ENCODE data around the gene PAX4.

The PAX4 gene

GRCh38 chr7:127587663-127588018 is 30.3 kb downstream of the PAX4 start:
- peaks cover 3 to 29% (median 24%) of the 10 kb centered on the region in 5 donors for H3K36me3 ChIP-seq (ENCODE audit: control insufficient read depth in 5 of 5, insufficient read depth in 5 of 5, low read length in 5 of 5)
- no peaks in the 10 kb centered on the region for H3K27me3 ChIP-seq (ENCODE audit: control insufficient read depth in 5 of 5, insufficient read depth in 4 of 5, low read length in 5 of 5)
- peaks cover 23 to 55% (median 52%) of the 10 kb centered on the region in 5 donors for H3K4me1 ChIP-seq (ENCODE audit: control insufficient read depth in 5 of 5, insufficient read depth in 5 of 5, low read length in 5 of 5)
- no peaks in the 10 kb centered on the region for H3K9me3 ChIP-seq (ENCODE audit: control insufficient read depth in 5 of 5, low read length in 5 of 5)
- peak overlapping the region; percentile 66 to 93 (median 91) for H3K9ac ChIP-seq (ENCODE audit: low read length in 5 of 5)
- peak overlapping the region; percentile 81 for H3K27ac ChIP-seq (ENCODE audit: low read depth, low read length)
- H3K4me3 ChIP-seq (ENCODE audit: low read depth in 1 of 5, low read length in 5 of 5): peak overlapping the region; percentile 52 to 92 (median 79)

- Histone ChIP-seq H3K4me1 (ENCODE audit: control insufficient read depth in 5 of 5, insufficient read depth in 5 of 5, low read length in 5 of 5) (peaks cover 27 to 68% (median 65%) of the 10 kb centered on the region in 5 donors), H3K9ac (ENCODE audit: low read length in 5 of 5) (no peak overlapping the region), H3K27ac (ENCODE audit: low read depth, low read length) (peak overlapping the region; percentile 90), H3K9me3 (ENCODE audit: control insufficient read depth in 5 of 5, low read length in 5 of 5) (no peaks in the 10 kb centered on the region), H3K36me3 (ENCODE audit: control insufficient read depth in 5 of 5, insufficient read depth in 5 of 5, low read length in 5 of 5) (peaks cover 0 to 36% (median 28%) of the 10 kb centered on the region in 5 donors), H3K4me3 (ENCODE audit: low read depth in 1 of 5, low read length in 5 of 5) (peak overlapping the region in 2 of 5 donors; percentile 83 to 84), H3K27me3 (ENCODE audit: control insufficient read depth in 5 of 5, insufficient read depth in 4 of 5, low read length in 5 of 5) (no peaks in the 10 kb centered on the region)
Measured at GRCh38 chr7:127586346-127586745, 31.6 kb downstream of the PAX4 start.

DNA sequence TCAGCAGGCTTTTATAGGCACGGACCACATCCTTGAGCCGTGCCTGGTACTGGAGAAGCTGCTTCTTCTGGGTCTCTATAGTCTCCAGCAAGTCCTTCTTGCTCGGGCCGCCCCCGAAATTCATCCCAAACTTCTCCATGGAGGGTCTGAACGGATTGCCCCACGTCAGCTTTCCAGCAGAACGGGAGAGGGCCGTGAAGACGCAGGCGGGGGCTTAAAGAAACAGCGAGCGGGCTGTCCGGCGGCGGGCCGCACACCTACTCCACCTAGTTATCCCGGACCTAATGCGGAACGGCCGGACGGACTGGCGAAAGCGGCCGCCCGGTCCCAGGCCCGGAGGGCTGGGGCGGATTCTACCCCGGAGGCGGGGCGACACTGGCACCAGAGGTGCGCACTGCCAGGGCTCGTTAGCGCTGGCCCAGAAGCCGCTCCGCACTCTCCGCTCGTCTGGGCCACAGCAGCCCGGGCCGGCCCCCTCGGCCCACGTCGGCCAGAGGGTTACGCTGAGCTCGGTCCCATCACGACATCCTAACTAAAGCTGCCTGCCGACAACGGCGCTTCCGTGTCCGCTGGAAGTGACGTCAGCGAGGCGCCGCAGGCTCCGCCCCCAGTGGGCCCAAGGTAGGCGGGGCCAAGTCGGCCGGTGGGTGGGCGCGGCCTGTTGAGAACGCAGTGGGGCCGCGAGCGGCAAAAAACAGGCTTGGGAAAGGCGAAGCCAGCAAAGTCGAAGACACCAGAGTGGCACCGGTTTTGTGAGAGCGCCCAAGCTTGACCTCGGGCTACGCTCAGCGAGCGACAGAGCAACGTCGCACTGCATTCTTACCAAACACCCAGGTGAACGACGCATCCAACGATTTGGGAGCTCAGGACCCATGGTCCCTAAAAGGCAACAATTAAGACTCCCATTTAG is 32.6 kb downstream of the PAX4 start, which contains the start of gene GCC1:
GCC1 (minus strand) TSS at position 553 of the 910 bp plus-strand sequence; CDS start at position 139, 414 bp downstream.
- Histone ChIP-seq H3K27me3 (ENCODE audit: control insufficient read depth in 5 of 5, insufficient read depth in 4 of 5, low read length in 5 of 5) (no peaks in the 10 kb centered on the region), H3K36me3 (ENCODE audit: control insufficient read depth in 5 of 5, insufficient read depth in 5 of 5, low read length in 5 of 5) (peaks cover 3 to 29% (median 21%) of the 10 kb centered on the region in 5 donors), H3K4me1 (ENCODE audit: control insufficient read depth in 5 of 5, insufficient read depth in 5 of 5, low read length in 5 of 5) (peaks cover 27 to 79% (median 72%) of the 10 kb centered on the region in 5 donors), H3K27ac (ENCODE audit: low read depth, low read length) (peak within 1 kb of the TSS; percentile 90), H3K9me3 (ENCODE audit: control insufficient read depth in 5 of 5, low read length in 5 of 5) (no peaks in the 10 kb centered on the region), H3K4me3 (ENCODE audit: low read depth in 1 of 5, low read length in 5 of 5) (peak within 1 kb of the TSS; percentile 70 to 92 (median 84)), H3K9ac (ENCODE audit: low read length in 5 of 5) (peak within 1 kb of the TSS; percentile 68 to 94 (median 90))

- H3K4me3 ChIP-seq (ENCODE audit: low read depth in 1 of 5, low read length in 5 of 5): peak overlapping the region; percentile 70 to 92 (median 84)
- H3K9ac ChIP-seq (ENCODE audit: low read length in 5 of 5): peak overlapping the region; percentile 68 to 94 (median 90)
- peaks cover 26 to 75% (median 68%) of the 10 kb centered on the region in 5 donors for H3K4me1 ChIP-seq (ENCODE audit: control insufficient read depth in 5 of 5, insufficient read depth in 5 of 5, low read length in 5 of 5)
- H3K36me3 ChIP-seq (ENCODE audit: control insufficient read depth in 5 of 5, insufficient read depth in 5 of 5, low read length in 5 of 5): peaks cover 3 to 28% (median 20%) of the 10 kb centered on the region in 5 donors
- H3K27me3 ChIP-seq (ENCODE audit: control insufficient read depth in 5 of 5, insufficient read depth in 4 of 5, low read length in 5 of 5): no peaks in the 10 kb centered on the region
- peak overlapping the region; percentile 90 for H3K27ac ChIP-seq (ENCODE audit: low read depth, low read length)
- no peaks in the 10 kb centered on the region for H3K9me3 ChIP-seq (ENCODE audit: control insufficient read depth in 5 of 5, low read length in 5 of 5)
Measured at GRCh38 chr7:127584648-127585043, 33.3 kb downstream of the PAX4 start.

DNA sequence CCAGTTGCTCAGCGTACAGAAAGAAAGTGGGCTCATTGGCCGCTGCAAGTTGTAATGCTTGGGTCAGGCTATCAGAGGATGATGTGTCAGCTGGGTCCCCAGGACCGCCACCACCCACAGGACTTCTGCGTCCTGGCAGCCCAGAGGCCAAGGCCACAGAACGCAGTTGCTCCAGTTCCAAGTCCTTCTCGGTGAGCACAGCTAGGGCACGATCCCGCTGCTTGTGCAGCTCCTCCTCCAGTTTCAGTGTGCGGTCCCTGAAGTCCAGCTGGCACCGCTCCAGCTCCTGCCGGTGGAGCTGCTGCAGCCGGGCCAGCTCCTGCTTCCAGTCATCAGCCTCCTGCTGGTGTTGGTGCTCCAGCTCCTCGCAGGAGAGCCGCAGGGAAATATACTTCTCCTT is 35.6 kb downstream of the PAX4 start:
- H3K27ac ChIP-seq (ENCODE audit: low read depth, low read length): peak overlapping the region; percentile 72
- H3K36me3 ChIP-seq (ENCODE audit: control insufficient read depth in 5 of 5, insufficient read depth in 5 of 5, low read length in 5 of 5): peaks cover 3 to 31% (median 28%) of the 10 kb centered on the region in 5 donors
- peak overlapping the region in 4 of 5 donors; percentile 2 to 54 (median 13) for H3K4me3 ChIP-seq (ENCODE audit: low read depth in 1 of 5, low read length in 5 of 5)
- peaks cover 18 to 67% (median 58%) of the 10 kb centered on the region in 5 donors for H3K4me1 ChIP-seq (ENCODE audit: control insufficient read depth in 5 of 5, insufficient read depth in 5 of 5, low read length in 5 of 5)
- peak overlapping the region in 3 of 5 donors; percentile 4 to 61 (median 28) for H3K9ac ChIP-seq (ENCODE audit: low read length in 5 of 5)
- H3K27me3 ChIP-seq (ENCODE audit: control insufficient read depth in 5 of 5, insufficient read depth in 4 of 5, low read length in 5 of 5): no peaks in the 10 kb centered on the region
- H3K9me3 ChIP-seq (ENCODE audit: control insufficient read depth in 5 of 5, low read length in 5 of 5): no peaks in the 10 kb centered on the region

DNA sequence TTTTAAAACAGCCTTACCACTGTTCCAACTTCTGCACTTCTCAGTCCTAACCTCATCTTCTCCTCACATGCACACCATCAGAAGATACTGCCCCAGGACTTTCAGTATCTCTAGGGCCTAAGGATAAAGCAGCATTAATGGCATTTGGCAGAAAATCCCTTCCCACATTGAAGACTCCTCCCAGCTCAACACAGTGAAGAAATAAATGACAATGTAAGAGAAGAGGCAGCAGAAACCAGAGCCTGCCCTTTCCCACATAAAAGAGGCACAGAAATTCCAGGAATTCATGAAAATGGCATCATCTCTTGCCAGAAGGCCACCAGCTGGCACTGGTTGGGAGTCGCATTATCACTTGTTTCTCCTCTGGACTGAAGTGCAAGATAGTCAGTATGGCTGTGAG is 36.2 kb downstream of the PAX4 start:
- Histone ChIP-seq H3K9me3 (ENCODE audit: control insufficient read depth in 5 of 5, low read length in 5 of 5) (no peaks in the 10 kb centered on the region), H3K9ac (ENCODE audit: low read length in 5 of 5) (peak overlapping the region in 3 of 5 donors; percentile 28 to 63 (median 61)), H3K4me3 (ENCODE audit: low read depth in 1 of 5, low read length in 5 of 5) (peak overlapping the region in 2 of 5 donors; percentile 3 to 54), H3K27ac (ENCODE audit: low read depth, low read length) (peak overlapping the region; percentile 72), H3K36me3 (ENCODE audit: control insufficient read depth in 5 of 5, insufficient read depth in 5 of 5, low read length in 5 of 5) (peaks cover 3 to 31% (median 28%) of the 10 kb centered on the region in 5 donors), H3K4me1 (ENCODE audit: control insufficient read depth in 5 of 5, insufficient read depth in 5 of 5, low read length in 5 of 5) (peaks cover 18 to 66% (median 58%) of the 10 kb centered on the region in 5 donors), H3K27me3 (ENCODE audit: control insufficient read depth in 5 of 5, insufficient read depth in 4 of 5, low read length in 5 of 5) (no peaks in the 10 kb centered on the region)

DNA sequence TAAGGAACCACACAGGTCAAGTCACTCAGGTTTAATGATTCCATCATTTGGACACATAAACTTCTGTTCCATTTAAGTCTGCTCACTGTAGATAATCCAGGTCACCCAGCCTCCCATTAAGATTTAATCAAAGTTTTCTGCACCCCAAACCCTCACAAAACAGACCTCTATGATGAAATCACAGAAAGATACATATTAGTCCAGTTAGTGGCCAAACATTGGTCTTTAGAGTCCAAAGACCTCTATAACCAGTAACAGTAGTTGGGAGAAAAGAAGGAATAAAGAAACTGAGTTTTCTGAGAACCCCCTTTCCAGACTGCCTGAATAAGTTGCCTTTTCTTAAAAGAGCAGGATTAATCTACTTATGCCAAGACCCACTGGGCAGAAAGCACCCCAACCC is 37.3 kb downstream of the PAX4 start:
- Histone ChIP-seq H3K27ac (ENCODE audit: low read depth, low read length) (peak overlapping the region; percentile 72), H3K36me3 (ENCODE audit: control insufficient read depth in 5 of 5, insufficient read depth in 5 of 5, low read length in 5 of 5) (peaks cover 3 to 31% (median 28%) of the 10 kb centered on the region in 5 donors), H3K9me3 (ENCODE audit: control insufficient read depth in 5 of 5, low read length in 5 of 5) (no peaks in the 10 kb centered on the region), H3K27me3 (ENCODE audit: control insufficient read depth in 5 of 5, insufficient read depth in 4 of 5, low read length in 5 of 5) (no peaks in the 10 kb centered on the region), H3K4me3 (ENCODE audit: low read depth in 1 of 5, low read length in 5 of 5) (no peak overlapping the region), H3K9ac (ENCODE audit: low read length in 5 of 5) (peak overlapping the region in 3 of 5 donors; percentile 2 to 64 (median 52)), H3K4me1 (ENCODE audit: control insufficient read depth in 5 of 5, insufficient read depth in 5 of 5, low read length in 5 of 5) (peaks cover 18 to 60% (median 53%) of the 10 kb centered on the region in 5 donors)

DNA sequence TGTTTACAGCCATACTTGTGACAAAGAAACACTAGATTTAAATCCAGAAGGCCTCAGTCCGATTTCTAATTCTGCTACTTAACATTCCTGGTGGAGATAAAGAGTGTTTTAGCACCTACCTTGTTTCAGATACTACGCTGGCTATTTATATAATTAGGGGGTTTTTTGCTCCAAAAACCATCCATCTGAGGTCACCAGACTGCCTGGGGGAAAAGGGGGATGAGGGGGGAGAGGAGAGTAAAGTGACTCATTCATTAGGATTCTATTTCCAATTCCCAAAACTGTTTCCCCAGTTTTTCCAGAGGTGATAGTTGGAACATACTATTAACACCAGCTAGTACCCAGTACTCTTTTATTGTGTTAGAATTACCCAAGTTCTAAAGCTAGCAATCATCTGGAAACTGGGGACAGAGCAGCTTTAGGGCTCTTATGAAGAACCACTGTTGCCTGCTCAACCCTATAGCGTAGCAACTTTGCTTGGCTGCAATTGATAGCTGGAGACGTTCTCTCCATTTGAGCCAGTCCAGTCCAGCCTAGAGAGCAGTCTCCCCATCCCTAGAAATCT is 39.1 kb downstream of the PAX4 start:
- Histone ChIP-seq H3K9me3 (ENCODE audit: control insufficient read depth in 5 of 5, low read length in 5 of 5) (no peaks in the 10 kb centered on the region), H3K4me1 (ENCODE audit: control insufficient read depth in 5 of 5, insufficient read depth in 5 of 5, low read length in 5 of 5) (peaks cover 7 to 46% (median 39%) of the 10 kb centered on the region in 5 donors), H3K27me3 (ENCODE audit: control insufficient read depth in 5 of 5, insufficient read depth in 4 of 5, low read length in 5 of 5) (no peaks in the 10 kb centered on the region), H3K9ac (ENCODE audit: low read length in 5 of 5) (peak overlapping the region in 2 of 5 donors; percentile 4 to 35), H3K27ac (ENCODE audit: low read depth, low read length) (peak overlapping the region; percentile 69), H3K36me3 (ENCODE audit: control insufficient read depth in 5 of 5, insufficient read depth in 5 of 5, low read length in 5 of 5) (peaks cover 3 to 34% (median 28%) of the 10 kb centered on the region in 5 donors), H3K4me3 (ENCODE audit: low read depth in 1 of 5, low read length in 5 of 5) (no peak overlapping the region)

DNA sequence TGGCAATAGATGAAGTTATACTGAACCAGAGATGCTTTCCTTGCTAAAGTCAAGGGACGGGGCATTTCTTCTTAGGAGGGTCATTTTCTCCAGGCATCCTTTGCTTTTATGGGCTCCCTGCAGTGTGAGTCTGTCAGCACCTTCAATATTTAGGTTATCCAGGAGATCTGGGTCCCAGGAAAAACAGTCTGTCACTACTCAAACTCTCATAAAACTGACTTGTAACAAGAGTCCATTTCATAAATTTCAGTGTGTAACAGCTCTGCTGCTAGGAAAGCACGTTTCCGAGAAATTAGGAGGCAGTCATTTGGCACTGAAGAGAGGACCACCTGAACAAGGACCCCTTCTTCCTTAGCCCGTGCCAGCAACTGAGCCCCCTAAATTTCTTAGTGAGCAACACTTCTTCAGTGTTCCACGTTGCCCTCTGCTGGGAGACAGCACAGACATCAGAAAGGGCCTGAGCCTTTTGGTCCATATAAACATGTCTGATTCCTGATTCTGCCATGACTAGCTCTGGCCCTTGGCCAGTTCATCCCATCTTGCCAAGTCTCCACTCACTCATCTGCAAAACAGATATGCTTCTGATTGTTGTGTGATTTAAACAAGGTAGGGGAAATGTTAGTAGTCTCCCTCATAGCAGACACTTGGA is 39.8 kb downstream of the PAX4 start:
- Histone ChIP-seq H3K36me3 (ENCODE audit: control insufficient read depth in 5 of 5, insufficient read depth in 5 of 5, low read length in 5 of 5) (peaks cover 3 to 33% (median 25%) of the 10 kb centered on the region in 5 donors), H3K4me3 (ENCODE audit: low read depth in 1 of 5, low read length in 5 of 5) (no peak overlapping the region), H3K9ac (ENCODE audit: low read length in 5 of 5) (peak overlapping the region in 1 of 5 donors; percentile 4), H3K4me1 (ENCODE audit: control insufficient read depth in 5 of 5, insufficient read depth in 5 of 5, low read length in 5 of 5) (peaks cover 4 to 39% (median 33%) of the 10 kb centered on the region in 5 donors), H3K27ac (ENCODE audit: low read depth, low read length) (peak overlapping the region; percentile 59), H3K9me3 (ENCODE audit: control insufficient read depth in 5 of 5, low read length in 5 of 5) (no peaks in the 10 kb centered on the region), H3K27me3 (ENCODE audit: control insufficient read depth in 5 of 5, insufficient read depth in 4 of 5, low read length in 5 of 5) (no peaks in the 10 kb centered on the region)

Data from subcutaneous abdominal adipose tissue (tissue), 5 donors.